HepG2 (cell line): ENCODE results near the gene SEC11A. TPM values are rescaled to one million over a fixed set of nuclear protein-coding genes. Genes with fewer than 3 reads are reported as not detected.
A peak's percentile ranks its signal among the peaks of the same experiment; 100 is the strongest.

Experiments used
- ATAC-seq: fragments of 200-7000 bp; cut with Tn5 transposase; 3 replicates; pipeline ENCODE4 v1.9.1; 2020; ENCODE audit warnings: mild to moderate bottlenecking, moderate library complexity
- BruUV-seq: library from RNA; stranded (reverse); fragments of 400-500 nt; replicated peaks from 2 replicates; lab custom pipeline; 2021; lab: Mats Ljungman, UMichigan
- CTCF ChIA-PET: fragments of 300-600 bp; formaldehyde crosslinking; extraction: SDS; loops from one replicate; lab custom pipeline; 2021; ENCODE audit warnings: low total read pairs, inconsistent platforms, low intra/inter-chr PET ratio; lab: Yijun Ruan, JAX
- POLR2A ChIA-PET: fragments of 350-600 bp; sonication (Branson Sonifier 250); formaldehyde crosslinking; loops from one replicate; lab custom pipeline; 2020; ENCODE audit warnings: antibody characterized with exemption, inconsistent platforms; lab: Yijun Ruan, JAX
- DNase-seq: peaks from one replicate; pipeline ENCODE4 v3.0.0-alpha.2; 2015; ENCODE audit warnings: low spot score
- FAIRE-seq: peaks from 3 replicates; lab custom pipeline; 2011; peaks lifted over from hg19 to GRCh38; lab: Jason Lieb, UNC
- H2AFZ ChIP-seq: one replicate; pipeline ENCODE4 v1.6.1; 2011; ENCODE audit warnings: low read length, inconsistent platforms
- H3K27ac ChIP-seq: fragments of 300-600 bp; 3 replicates; pipeline ENCODE4 v1.8.0; 2011; ENCODE audit warnings: mixed run types, mild to moderate bottlenecking, mixed read lengths, low read length, inconsistent platforms; ENCODE audit not compliant: insufficient read depth; ENCODE audit errors: extremely low read length
- H3K27me3 ChIP-seq, 2 experiments: fragments of 200-600 bp in 1 of 2; 2 replicates in 1 of 2; 3 replicates in 1 of 2; pipeline versions ENCODE4 v1.6.0 to v1.8.0; 2011; ENCODE audit warnings: low read length in 2 of 2, mild to moderate bottlenecking in 2 of 2, moderate library complexity in 2 of 2, inconsistent platforms in 1 of 2; ENCODE audit not compliant: insufficient read depth in 2 of 2, control insufficient read depth in 1 of 2
- H3K36me3 ChIP-seq, 2 experiments: fragments of 200-600 bp in 1 of 2; replicated peaks in 1 of 2; 2 replicates in 1 of 2; 3 replicates in 1 of 2; pipeline versions ENCODE4 v1.5.1 to v1.8.0; 2011; ENCODE audit warnings: low read length in 2 of 2, inconsistent platforms in 1 of 2; ENCODE audit not compliant: insufficient read depth in 2 of 2, control insufficient read depth in 1 of 2
- H3K4me1 ChIP-seq: 2 replicates; pipeline ENCODE4 v1.5.1; 2012; ENCODE audit warnings: low read length, inconsistent platforms; ENCODE audit not compliant: insufficient read depth
- H3K4me2 ChIP-seq: 2 replicates; pipeline ENCODE4 v1.6.0; 2011; ENCODE audit warnings: low read depth, low read length, inconsistent platforms
- H3K4me3 ChIP-seq, 3 experiments: fragments of 200-600 bp in 1 of 3; sonication (generic), shearing (Covaris generic) in 1 of 3; replicated peaks in 1 of 3; 2 replicates each; pipeline ENCODE4 v1.5.1; 2011 to 2016; ENCODE audit warnings: low read length in 3 of 3, inconsistent platforms in 2 of 3, low read depth in 2 of 3, mild to moderate bottlenecking in 2 of 3, control low read depth in 1 of 3, mixed read lengths in 1 of 3; ENCODE audit not compliant: insufficient read depth in 1 of 3
- H3K79me2 ChIP-seq: one replicate; pipeline ENCODE4 v1.6.1; 2011; ENCODE audit warnings: low read length, inconsistent platforms; ENCODE audit not compliant: insufficient read depth
- H3K9ac ChIP-seq: 2 replicates; pipeline ENCODE4 v1.6.0; 2011; ENCODE audit warnings: mild to moderate bottlenecking, low read depth, low read length, inconsistent platforms; ENCODE audit not compliant: insufficient read depth
- H3K9me3 ChIP-seq: 2 replicates; pipeline ENCODE4 v1.5.1; 2012; ENCODE audit warnings: mild to moderate bottlenecking, low read length
- H4K20me1 ChIP-seq: 2 replicates; pipeline ENCODE4 v1.6.0; 2011; ENCODE audit warnings: inconsistent platforms, mild to moderate bottlenecking, low read length, moderate library complexity; ENCODE audit not compliant: insufficient read depth
- CHD4 ChIP-seq: fragments of 200-600 bp; sonication (generic); IDR thresholded peaks from 2 replicates; pipeline ENCODE4 v1.7.0; 2017; ENCODE audit warnings: mild to moderate bottlenecking, low read length, borderline replicate concordance
- DMAP1 ChIP-seq: IDR thresholded peaks from 2 replicates; pipeline ENCODE4 v1.6.1; 2016
- HES4 ChIP-seq: sonication (generic); formaldehyde crosslinking; IDR thresholded peaks from 2 replicates; pipeline ENCODE4 v1.9.0; 2021; ENCODE audit warnings: mild to moderate bottlenecking, missing genetic modification reagents, borderline replicate concordance
- KLF15 ChIP-seq: sonication (generic); formaldehyde crosslinking; IDR thresholded peaks from 2 replicates; pipeline ENCODE4 v1.8.1; 2023; ENCODE audit warnings: borderline replicate concordance, mild to moderate bottlenecking, inconsistent platforms, missing genetic modification reagents, mixed read lengths
- NR2C2 ChIP-seq: sonication (generic); formaldehyde crosslinking; IDR thresholded peaks from 2 replicates; pipeline ENCODE4 v1.4.0; 2020; ENCODE audit warnings: missing genetic modification reagents, mild to moderate bottlenecking, moderate library complexity, borderline replicate concordance
- SMARCC2 ChIP-seq: fragments of 450-650 bp; IDR thresholded peaks from 2 replicates; pipeline ENCODE4 v1.6.1; 2017; ENCODE audit warnings: antibody characterized with exemption, mild to moderate bottlenecking
- U2AF1 ChIP-seq: fragments of 200-400 bp; formaldehyde crosslinking; optimal IDR thresholded peaks from 2 replicates; pipeline ENCODE3; 2017; ENCODE audit warnings: mild to moderate bottlenecking, low read depth, low read length
- ZNF253 ChIP-seq: sonication (generic); formaldehyde crosslinking; IDR thresholded peaks from 2 replicates; pipeline ENCODE4 v1.8.0; 2022; ENCODE audit warnings: mild to moderate bottlenecking, missing genetic modification reagents, borderline replicate concordance
- ZNF333 ChIP-seq: sonication (generic); formaldehyde crosslinking; IDR thresholded peaks from 2 replicates; pipeline ENCODE4 v1.4.0; 2020; ENCODE audit warnings: mild to moderate bottlenecking, missing genetic modification reagents, borderline replicate concordance
- ZNF589 ChIP-seq: sonication (generic); formaldehyde crosslinking; conservative IDR thresholded peaks from 2 replicates; pipeline ENCODE4 v1.8.0; 2022; ENCODE audit warnings: mild to moderate bottlenecking, moderate library complexity, missing genetic modification reagents
- ZNF607 ChIP-seq: sonication (generic); formaldehyde crosslinking; IDR thresholded peaks from 2 replicates; pipeline ENCODE4 v1.5.1; 2020; ENCODE audit warnings: missing genetic modification reagents, mild to moderate bottlenecking, borderline replicate concordance
- ZNF616 ChIP-seq: sonication (generic); formaldehyde crosslinking; IDR thresholded peaks from 2 replicates; pipeline ENCODE4 v1.5.0; 2020; ENCODE audit warnings: low read depth, mild to moderate bottlenecking, missing genetic modification reagents
- WGBS: methylation state at CpG from one replicate; pipeline ENCODE4 v1.1.6; 2017; ENCODE audit warnings: low lambda C conversion rate; 5-methylcytosine and 5-hydroxymethylcytosine counted together
- in situ Hi-C: cut with HindIII; loops from 2 replicates; pipeline ENCODE4 v1.10.0; 2017; ENCODE audit warnings: low pct_unique_long_range_greater_than_20kb; ENCODE audit not compliant: extremely low pct_ligation_motif_present
- intact Hi-C: fragments of 100-400 bp; cut with micrococcal nuclease; formaldehyde crosslinking; loops from one replicate; pipeline ENCODE4 v1.10.0; 2022; ENCODE audit not compliant: unreplicated experiment
- polyA plus RNA-seq, 8 experiments: library from polyadenylated mRNA; depleted of rRNA in 3 of 8; stranded (reverse) in 7 of 8; unstranded in 1 of 8; fragments of >200 nt; fragmentation: Illumina TruSeq in 4 of 8; extraction: Trizol in 4 of 8; gene quantifications; 2 replicates each; pipeline versions ENCODE4 v1.2.1 to v1.2.3, GENCODE V29; 2011 to 2016; ENCODE audit warnings: low read depth in 4 of 8, missing spikeins in 1 of 8, mixed read lengths in 1 of 8; ENCODE audit not compliant: insufficient read depth in 1 of 8
- total RNA-seq, 5 experiments: library from RNA; depleted of rRNA; stranded (reverse); fragments of >200 nt; fragmentation: Illumina TruSeq; extraction: Trizol; gene quantifications; 2 replicates each; pipeline ENCODE4 v1.2.3, GENCODE V29; 2016; ENCODE audit warnings: low read depth in 1 of 5
- TF ChIP-seq, protein P1 (sequence below): sonication (generic); formaldehyde crosslinking; IDR thresholded peaks from 2 replicates; pipeline ENCODE4 v1.4.0; 2020; ENCODE audit warnings: missing genetic modification reagents

SEC11A gene
- total and polyA plus RNA-seq, 2 of the 13 experiments (the other 11 are each of a cell fraction or from before 2014, with no cell fraction given), result 141 to 230 TPM

DNA sequence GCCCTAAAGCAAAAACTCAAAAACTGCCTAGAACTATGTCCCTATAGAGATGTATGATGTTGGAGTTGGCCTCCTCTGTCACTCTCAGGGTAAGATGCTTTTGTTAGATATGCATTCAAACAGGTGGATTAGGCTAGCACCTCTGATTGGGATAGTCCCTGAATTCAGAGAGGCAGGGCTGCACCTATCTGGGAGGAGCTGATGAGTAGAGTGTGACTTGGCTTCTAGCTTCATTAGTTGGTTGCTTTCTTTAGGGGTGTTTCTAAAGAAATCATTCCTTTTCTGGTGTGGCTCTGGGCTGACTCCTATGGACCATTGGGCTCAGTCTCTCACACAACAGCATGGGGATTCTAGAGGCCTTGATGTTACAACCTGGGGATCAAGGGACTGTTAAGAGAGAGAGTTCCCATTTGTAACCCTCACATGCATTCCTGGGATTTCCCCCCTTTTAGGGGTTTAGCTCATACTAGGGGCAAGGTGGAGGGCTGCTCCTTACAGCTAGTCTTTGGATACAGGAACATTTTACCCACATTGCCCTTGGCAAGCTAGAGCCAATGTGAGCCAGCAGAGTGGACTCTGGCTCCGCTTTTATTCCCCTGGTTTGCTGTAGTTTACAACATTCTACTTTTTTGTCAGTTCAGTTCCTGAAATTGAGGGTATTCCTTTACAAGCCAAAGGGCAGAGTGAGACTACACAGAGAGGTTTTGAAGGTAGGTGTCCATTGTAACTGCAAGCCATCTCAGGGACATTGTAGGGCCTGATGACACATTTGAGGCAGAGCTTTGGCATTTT lies 40.0 kb upstream of the SEC11A start:
- ChIA-PET POLR2A (interaction anchor here (0.7 kb wide), 1 partner anchor 149 kb away, joined by 3 read pairs; no protein-coding TSS in a partner anchor), CTCF (no interaction called here)
- H3K27ac ChIP-seq, result peak overlapping the region; percentile 43
- in situ Hi-C loops, result no loop called here
- WGBS, result 92% methylated on average over 1 of the region's 1 CpG
- intact Hi-C loops, result loop anchor here (10.0 kb wide), 1 partner anchor 59 kb away; the partner anchor contains the start of gene ALPK3
- FAIRE-seq (no peak), DNase-seq (no peak), ATAC-seq (no peak)
- no peaks in the 10 kb centered on the region for H3K36me3 ChIP-seq
- H4K20me1 ChIP-seq, result peaks cover 28% of the 10 kb centered on the region
- no peaks in the 10 kb centered on the region for H3K27me3 ChIP-seq
- H3K4me1 ChIP-seq, result peaks cover 85% of the 10 kb centered on the region
- no TSS peak for BruUV-seq
- no peak overlapping the region for H3K4me3 ChIP-seq
- no peaks in the 10 kb centered on the region for H3K9me3 ChIP-seq
- peaks cover 93% of the 10 kb centered on the region for H3K79me2 ChIP-seq
- no peak overlapping the region for H3K4me2 ChIP-seq
- H2AFZ ChIP-seq, result no peak overlapping the region
- H3K9ac ChIP-seq, result no peak overlapping the region
- TF ChIP-seq, protein P1, sequence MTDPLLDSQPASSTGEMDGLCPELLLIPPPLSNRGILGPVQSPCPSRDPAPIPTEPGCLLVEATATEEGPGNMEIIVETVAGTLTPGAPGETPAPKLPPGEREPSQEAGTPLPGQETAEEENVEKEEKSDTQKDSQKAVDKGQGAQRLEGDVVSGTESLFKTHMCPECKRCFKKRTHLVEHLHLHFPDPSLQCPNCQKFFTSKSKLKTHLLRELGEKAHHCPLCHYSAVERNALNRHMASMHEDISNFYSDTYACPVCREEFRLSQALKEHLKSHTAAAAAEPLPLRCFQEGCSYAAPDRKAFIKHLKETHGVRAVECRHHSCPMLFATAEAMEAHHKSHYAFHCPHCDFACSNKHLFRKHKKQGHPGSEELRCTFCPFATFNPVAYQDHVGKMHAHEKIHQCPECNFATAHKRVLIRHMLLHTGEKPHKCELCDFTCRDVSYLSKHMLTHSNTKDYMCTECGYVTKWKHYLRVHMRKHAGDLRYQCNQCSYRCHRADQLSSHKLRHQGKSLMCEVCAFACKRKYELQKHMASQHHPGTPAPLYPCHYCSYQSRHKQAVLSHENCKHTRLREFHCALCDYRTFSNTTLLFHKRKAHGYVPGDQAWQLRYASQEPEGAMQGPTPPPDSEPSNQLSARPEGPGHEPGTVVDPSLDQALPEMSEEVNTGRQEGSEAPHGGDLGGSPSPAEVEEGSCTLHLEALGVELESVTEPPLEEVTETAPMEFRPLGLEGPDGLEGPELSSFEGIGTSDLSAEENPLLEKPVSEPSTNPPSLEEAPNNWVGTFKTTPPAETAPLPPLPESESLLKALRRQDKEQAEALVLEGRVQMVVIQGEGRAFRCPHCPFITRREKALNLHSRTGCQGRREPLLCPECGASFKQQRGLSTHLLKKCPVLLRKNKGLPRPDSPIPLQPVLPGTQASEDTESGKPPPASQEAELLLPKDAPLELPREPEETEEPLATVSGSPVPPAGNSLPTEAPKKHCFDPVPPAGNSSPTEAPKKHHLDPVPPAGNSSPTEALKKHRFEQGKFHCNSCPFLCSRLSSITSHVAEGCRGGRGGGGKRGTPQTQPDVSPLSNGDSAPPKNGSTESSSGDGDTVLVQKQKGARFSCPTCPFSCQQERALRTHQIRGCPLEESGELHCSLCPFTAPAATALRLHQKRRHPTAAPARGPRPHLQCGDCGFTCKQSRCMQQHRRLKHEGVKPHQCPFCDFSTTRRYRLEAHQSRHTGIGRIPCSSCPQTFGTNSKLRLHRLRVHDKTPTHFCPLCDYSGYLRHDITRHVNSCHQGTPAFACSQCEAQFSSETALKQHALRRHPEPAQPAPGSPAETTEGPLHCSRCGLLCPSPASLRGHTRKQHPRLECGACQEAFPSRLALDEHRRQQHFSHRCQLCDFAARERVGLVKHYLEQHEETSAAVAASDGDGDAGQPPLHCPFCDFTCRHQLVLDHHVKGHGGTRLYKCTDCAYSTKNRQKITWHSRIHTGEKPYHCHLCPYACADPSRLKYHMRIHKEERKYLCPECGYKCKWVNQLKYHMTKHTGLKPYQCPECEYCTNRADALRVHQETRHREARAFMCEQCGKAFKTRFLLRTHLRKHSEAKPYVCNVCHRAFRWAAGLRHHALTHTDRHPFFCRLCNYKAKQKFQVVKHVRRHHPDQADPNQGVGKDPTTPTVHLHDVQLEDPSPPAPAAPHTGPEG (CRISPR knock-in tag), result no peak
- TF ChIP-seq DMAP1 (CRISPR knock-in tag) (no peak), ZNF589 (CRISPR knock-in tag) (no peak), KLF15 (CRISPR knock-in tag) (no peak), CHD4 (no peak), ZNF253 (CRISPR knock-in tag) (no peak), SMARCC2 (no peak), HES4 (no peak), ZNF607 (CRISPR knock-in tag) (no peak), ZNF616 (CRISPR knock-in tag) (no peak), NR2C2 (CRISPR knock-in tag) (no peak), U2AF1 (no peak), ZNF333 (CRISPR knock-in tag) (no peak)
